Stimulated activated naive CD4-positive, alpha-beta T cell (primary cell): ENCODE results near the gene RILP.

ENCODE experiments used
- DNase-seq, 6 experiments: peaks; one replicate each; lab custom pipeline; 2025; lab: John Stamatoyannopoulos, UW

RILP gene

GRCh38 chr17:1629504-1630310, 20.0 kb downstream of the RILP start:
- peak in 5 of 6 experiments; percentile 39 to 59 (median 52) for DNase-seq

- DNase-seq: peak; percentile 79 to 90 (median 86)
Observed at GRCh38 chr17:1628856-1629503, 20.7 kb downstream of the RILP start.

- peak; percentile 48 to 85 (median 70) for DNase-seq
Observed at GRCh38 chr17:1627982-1628855, 21.4 kb downstream of the RILP start, which contains the start of gene SLC43A2. TSS of gene SLC43A2 (minus strand) at chr17:1628834. CDS start at chr17:1627874, 960 bp downstream.

GRCh38 chr17:1627182-1627981, 22.3 kb downstream of the RILP start:
- DNase-seq: peak in 3 of 6 experiments; percentile 17 to 46 (median 22)

GRCh38 chr17:1626333-1626732, 23.3 kb downstream of the RILP start:
- no peak for DNase-seq

GRCh38 chr17:1625581-1625980, 24.1 kb downstream of the RILP start:
- DNase-seq: no peak

- DNase-seq: no peak
Observed at GRCh38 chr17:1625053-1625452, 24.6 kb downstream of the RILP start.

GRCh38 chr17:1624650-1625049, 25.0 kb downstream of the RILP start:
- DNase-seq: no peak

- no peak for DNase-seq
Observed at GRCh38 chr17:1623057-1623630, 26.5 kb downstream of the RILP start.

GRCh38 chr17:1621273-1621954, 28.3 kb downstream of the RILP start:
- DNase-seq: no peak

- no peak for DNase-seq
Observed at GRCh38 chr17:1620486-1620885, 29.2 kb downstream of the RILP start.

- DNase-seq: no peak
Observed at GRCh38 chr17:1617620-1618174, 32.0 kb downstream of the RILP start.

GRCh38 chr17:1616101-1616500, 33.6 kb downstream of the RILP start:
- DNase-seq: no peak

GRCh38 chr17:1612400-1612799, 37.3 kb downstream of the RILP start:
- DNase-seq: no peak

GRCh38 chr17:1611715-1612114, 38.0 kb downstream of the RILP start:
- no peak for DNase-seq

- no peak for DNase-seq
Observed at GRCh38 chr17:1608676-1609075, 41.0 kb downstream of the RILP start.

GRCh38 chr17:1607971-1608320, 41.7 kb downstream of the RILP start:
- no peak for DNase-seq

- DNase-seq: no peak
Observed at GRCh38 chr17:1606352-1606985, 43.2 kb downstream of the RILP start.

- DNase-seq: no peak
Observed at GRCh38 chr17:1605681-1606351, 43.9 kb downstream of the RILP start.
